Choroid plexus epithelial cell (primary cell): ENCODE results near the gene SEC23A.
A peak's percentile ranks its signal among the peaks of the same experiment; 100 is the strongest.
"Not testable (repeated sequence)": the region's sequence is repeated elsewhere in the genome, so short reads cannot be mapped to it uniquely, and the experiment has no call there.

Experiments used
- DNase-seq: peaks from one replicate; pipeline ENCODE4 v3.0.0-alpha.2; 2010; ENCODE audit warnings: low read depth
- H3K4me3 ChIP-seq: 2 replicates; pipeline ENCODE4 v1.5.1; 2011; ENCODE audit warnings: low read depth, mild to moderate bottlenecking, control low read depth, low read length, moderate library complexity
- CTCF ChIP-seq: conservative IDR thresholded peaks from 2 replicates; pipeline ENCODE4 v1.5.1; 2011; ENCODE audit warnings: low read depth, mild to moderate bottlenecking, control low read depth, inconsistent platforms, low read length, moderate library complexity

Gene SEC23A

DNA sequence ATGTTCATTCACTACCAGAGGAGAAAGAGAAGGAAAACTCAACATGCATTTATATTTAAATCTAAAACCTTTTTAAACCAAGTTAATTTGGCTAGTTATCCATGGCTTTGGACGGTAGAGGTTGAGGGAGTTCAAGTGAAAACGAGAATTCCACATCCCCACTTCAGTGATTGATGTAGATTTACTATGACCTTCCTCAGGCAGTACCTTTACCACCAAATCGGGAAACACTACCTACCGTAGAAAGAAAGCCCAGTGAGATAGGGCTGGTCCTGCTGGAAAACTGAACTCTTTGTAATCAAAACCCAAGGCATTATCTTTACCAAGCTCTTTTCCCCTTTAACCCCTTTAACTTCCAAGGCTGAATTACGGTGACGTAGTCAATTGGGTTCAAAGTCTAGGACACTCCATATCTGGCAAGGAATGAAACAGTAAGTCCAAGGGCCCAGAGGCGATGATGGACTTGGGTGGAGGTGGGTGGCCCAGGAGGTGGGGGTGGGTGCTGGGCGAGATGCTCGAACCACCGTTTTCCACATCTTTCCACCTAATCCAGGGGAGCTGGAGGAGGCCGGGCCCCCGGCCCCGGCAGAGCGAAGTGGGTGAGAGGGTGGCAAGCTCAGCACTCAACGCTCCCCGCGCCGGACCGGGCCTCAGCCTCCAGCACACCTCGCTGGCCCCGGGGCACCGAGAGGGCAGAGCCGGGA lies 618 bp downstream of the SEC23A start:
- DNase-seq = peak; percentile 44
- no peak for TF ChIP-seq CTCF
- peak overlapping the region; percentile 89 for H3K4me3 ChIP-seq

DNA sequence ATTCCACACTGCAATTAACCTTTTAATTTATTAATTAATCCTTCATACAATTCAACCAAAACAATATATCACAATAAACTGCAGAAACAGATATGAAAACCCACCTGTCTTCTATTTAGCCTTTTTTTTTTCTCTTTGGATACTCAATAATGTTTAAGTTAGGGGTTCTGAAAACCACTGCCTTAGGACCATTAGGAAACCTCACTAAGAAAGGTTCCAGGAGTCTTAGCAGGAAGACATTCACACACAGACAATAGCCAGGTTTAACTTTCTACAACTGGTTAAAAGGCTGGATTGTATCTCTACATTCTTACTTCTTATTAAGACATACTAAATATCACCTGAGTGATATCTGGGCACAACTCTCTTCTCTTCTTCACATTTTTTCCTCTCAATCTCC lies 3.3 kb downstream of the SEC23A start:
- no peak for TF ChIP-seq CTCF

DNA sequence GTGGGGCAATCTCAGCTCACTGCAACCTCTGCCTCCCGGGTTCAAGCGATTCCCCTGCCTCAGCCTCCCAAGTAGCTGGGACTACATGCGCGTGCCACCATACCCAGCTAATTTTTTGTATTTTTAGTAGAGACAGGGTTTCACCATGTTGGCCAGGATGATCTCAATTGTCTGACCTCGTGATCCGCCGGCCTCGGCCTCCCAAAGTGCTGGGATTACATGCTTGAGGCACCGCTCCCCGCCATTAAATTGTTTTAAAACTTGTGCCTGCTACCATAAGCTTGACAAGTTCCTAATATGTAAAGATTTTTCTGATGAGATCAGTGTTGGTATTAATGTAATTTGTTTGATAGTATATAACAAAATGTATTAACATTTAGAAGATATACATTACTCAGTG lies 3.8 kb downstream of the SEC23A start:
- H3K4me3 ChIP-seq, DNase-seq: not testable (repeated sequence)

More for the DNA sequence above, 3.3 kb downstream of the SEC23A start:
- no peak for DNase-seq
- H3K4me3 ChIP-seq = no peak overlapping the region

- no peak for TF ChIP-seq CTCF
- H3K4me3 ChIP-seq = no peak overlapping the region
- peak; percentile 75 for DNase-seq
These were observed 5.9 kb downstream of the SEC23A start for GRCh38 chr14:39097159-39097558.

DNA sequence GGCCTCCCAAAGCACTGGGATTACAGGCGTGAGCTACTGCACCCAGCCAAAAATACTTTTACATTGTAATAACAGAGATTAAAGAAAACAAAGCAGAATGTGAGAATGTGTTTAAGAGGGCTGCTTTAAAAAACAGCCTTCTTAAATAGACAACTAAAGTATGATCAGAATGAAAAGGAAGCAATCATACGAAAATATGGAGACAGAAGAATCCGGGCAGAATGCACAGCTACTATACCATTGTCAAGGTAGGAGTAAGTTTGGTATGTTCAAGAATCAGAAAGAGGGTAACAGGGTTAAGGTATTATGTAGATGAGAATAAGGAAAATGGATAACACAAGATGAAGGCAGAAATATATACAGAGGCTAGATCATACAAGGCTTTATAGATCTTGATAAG lies 8.5 kb downstream of the SEC23A start:
- no peak for TF ChIP-seq CTCF
- no peak overlapping the region for H3K4me3 ChIP-seq
- DNase-seq = no peak

DNA sequence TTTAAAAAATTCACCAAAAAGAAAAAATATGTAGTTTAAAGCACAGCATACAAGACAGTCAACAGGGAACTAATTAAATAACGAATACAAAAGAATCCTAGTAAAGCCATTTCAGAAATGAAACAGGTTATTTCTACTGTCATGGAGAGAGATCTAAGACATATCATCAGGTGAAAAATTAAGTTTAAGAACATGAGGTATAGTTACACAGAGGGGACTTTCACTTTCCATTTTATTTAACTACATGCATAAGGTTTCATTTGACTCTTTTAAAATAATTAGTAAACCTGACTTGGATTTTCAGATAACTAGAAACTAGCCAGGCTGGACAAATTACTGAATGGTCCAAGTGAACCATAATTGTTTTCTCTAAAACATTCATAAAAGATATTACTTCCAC lies 11.3 kb downstream of the SEC23A start:
- H3K4me3 ChIP-seq = no peak overlapping the region
- no peak for TF ChIP-seq CTCF
- no peak for DNase-seq

DNA sequence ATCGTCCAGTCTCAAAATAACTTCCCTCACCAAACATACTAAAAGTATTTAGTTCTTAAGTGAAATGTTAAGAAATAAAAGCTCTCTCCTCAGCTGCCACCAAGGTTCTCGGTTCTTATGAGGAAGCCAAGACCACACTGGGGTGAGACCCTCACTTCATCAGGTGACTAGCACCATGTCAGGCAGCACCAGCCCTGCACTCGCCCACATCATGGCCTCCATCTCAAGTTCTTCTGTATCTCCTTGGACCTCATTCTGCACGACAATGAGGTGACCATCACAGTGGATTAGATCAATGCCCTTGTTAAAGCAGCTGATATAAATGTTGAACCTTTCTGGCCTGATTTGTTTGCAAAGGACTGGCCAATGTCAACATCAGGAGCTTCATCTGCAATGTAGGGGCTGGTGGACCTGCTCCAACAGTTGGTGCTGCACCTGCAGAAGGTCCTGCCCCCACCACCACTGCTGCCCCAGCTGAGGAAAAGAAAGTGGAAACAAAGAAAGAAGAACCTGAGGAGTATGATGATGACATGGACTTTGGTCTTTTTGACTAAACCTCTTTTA lies 12.4 kb downstream of the SEC23A start:
- no peak overlapping the region for H3K4me3 ChIP-seq
- DNase-seq = no peak
- TF ChIP-seq CTCF = no peak
